ENCODE results near the gene RNF5.
"Not testable (repeated sequence)": the region's sequence is repeated elsewhere in the genome, so short reads cannot be mapped to it uniquely, and the experiment has no call there.

Gene RNF5

DNA sequence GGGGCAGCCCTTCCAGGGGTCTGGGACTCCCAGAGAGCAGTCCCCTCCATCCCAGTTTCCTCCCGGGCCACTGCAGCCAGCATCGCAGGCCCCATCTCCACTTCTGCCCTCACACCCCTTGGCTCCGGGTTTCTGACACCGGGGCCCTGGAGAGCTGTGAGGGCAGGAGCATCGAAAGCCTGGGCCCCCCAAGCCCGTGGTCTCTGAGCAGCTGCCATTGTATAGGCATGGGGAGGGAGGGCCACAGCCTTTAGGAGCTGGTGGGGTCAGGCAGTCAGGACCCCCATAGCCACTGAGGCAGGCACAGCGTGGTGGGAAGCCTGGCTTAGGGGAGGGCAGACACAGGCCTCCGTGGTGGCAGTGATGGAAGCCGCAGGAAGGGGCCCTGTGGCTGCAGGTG lies 24.0 kb downstream of the RNF5 start:
- peaks cover 6 to 28% of the 10 kb centered on the region in 2 donors for H3K27me3 Mint-ChIP-seq
- H3K4me3 Mint-ChIP-seq, result no peak overlapping the region
- ATAC-seq (replicated peaks), result no peak
- H3K4me1 Mint-ChIP-seq (ENCODE audit: low read depth in 2 of 2), result peaks cover 0 to under 1% of the 10 kb centered on the region in 2 donors
- H3K27ac Mint-ChIP-seq, result no peak overlapping the region
- peaks cover 2% of the 10 kb centered on the region for H3K36me3 Mint-ChIP-seq (ENCODE audit: insufficient read depth)
- H3K9me3 Mint-ChIP-seq, result no peaks in the 10 kb centered on the region
- DNase-seq, result no peak

DNA sequence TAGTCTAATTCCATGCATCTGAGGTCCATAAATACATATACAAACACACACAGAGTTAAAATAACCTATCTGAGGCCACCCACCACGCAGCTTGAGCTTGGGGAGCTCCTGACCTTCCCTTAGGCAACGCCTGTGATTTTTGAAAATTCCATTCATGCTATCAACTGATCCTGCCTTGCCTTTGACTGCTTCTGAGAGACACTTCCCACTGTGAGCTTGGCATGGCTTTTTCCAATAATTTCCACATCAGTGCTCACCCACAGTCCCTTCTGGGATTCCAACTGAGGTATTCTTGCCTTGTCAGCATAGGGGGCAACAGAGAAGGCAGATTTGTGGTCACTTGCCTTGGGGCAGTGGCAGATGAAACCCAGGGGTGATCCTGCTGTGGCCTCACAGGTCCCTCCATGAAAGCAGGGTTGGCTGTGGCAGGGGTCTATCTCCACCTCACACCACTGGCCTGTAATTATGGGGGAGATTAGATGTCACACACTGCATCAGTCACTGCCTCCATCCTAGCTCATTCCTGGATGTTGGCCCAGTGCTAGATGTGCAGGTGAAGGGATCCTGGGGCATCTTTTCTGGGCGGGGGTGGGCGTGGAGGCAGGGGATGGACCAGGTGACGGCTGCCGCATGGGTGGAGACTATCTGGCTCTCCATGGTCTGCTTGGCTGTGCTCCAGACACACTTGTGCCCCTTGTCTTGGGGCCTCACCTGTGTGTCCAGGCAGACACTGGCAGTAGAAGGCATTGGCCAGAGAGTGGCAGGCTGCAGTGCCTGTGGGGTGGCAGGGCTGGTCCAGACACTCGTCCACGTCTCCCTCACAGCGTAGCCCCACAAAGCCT lies 25.4 kb downstream of the RNF5 start:
- DNase-seq, result no peak
- no peaks in the 10 kb centered on the region for H3K9me3 Mint-ChIP-seq
- no peaks in the 10 kb centered on the region for H3K36me3 Mint-ChIP-seq (ENCODE audit: insufficient read depth)
- no peak for ATAC-seq (replicated peaks)
- peaks cover 6 to 28% of the 10 kb centered on the region in 2 donors for H3K27me3 Mint-ChIP-seq
- no peaks in the 10 kb centered on the region for H3K4me1 Mint-ChIP-seq (ENCODE audit: low read depth in 2 of 2)
- no peak overlapping the region for H3K27ac Mint-ChIP-seq
- no peak overlapping the region for H3K4me3 Mint-ChIP-seq

DNA sequence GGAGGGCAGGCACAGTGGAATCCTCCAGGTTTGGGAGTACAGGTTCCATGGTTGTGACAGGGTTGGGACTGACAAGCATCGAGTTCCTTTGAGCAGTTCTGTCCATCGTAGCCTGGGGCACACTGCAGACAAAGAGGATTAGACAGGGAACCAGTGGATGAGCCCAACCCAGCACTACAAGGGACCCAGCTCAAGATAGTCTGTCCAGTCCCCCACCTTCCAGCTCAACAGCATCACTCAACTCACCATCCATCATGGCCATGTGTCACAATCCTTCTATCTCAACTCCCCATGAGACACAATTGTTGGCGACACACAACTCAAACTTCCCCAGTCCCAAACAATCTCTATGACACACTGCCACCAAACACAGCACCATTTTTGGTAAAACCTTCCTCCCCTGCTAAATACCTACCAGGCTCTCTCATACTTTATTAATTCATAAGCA lies 26.1 kb downstream of the RNF5 start:
- no peak for ATAC-seq (replicated peaks)
- no peak overlapping the region for H3K27ac Mint-ChIP-seq
- DNase-seq, result no peak
- H3K27me3 Mint-ChIP-seq, result peaks cover 6 to 28% of the 10 kb centered on the region in 2 donors
- H3K9me3 Mint-ChIP-seq, result no peaks in the 10 kb centered on the region
- H3K36me3 Mint-ChIP-seq (ENCODE audit: insufficient read depth), result no peaks in the 10 kb centered on the region
- no peak overlapping the region for H3K4me3 Mint-ChIP-seq
- H3K4me1 Mint-ChIP-seq (ENCODE audit: low read depth in 2 of 2), result no peaks in the 10 kb centered on the region

DNA sequence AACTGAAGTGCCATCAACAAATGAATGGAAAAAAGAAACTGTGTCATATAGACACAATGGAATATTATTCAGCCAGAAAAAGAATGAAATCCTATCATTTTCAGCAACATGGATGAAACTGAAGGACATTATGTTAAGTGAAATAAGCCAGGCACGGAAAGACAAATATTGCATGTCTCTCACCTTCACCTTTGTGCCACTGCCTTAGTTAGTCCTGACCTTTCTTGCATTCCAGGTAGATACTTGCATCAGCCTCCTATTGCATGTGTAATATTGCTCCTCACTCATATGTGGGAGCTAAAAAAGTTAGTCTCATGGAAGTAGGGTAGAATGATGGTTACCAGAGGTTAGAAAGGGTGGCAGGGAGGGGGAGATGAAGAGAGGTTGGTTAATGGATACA lies 30.8 kb downstream of the RNF5 start:
- Mint-ChIP-seq H3K4me3 (no peak overlapping the region), H3K27ac (no peak overlapping the region), H3K4me1 (ENCODE audit: low read depth in 2 of 2) (peaks cover 0 to 5% of the 10 kb centered on the region in 2 donors), H3K36me3 (ENCODE audit: insufficient read depth) (no peaks in the 10 kb centered on the region), H3K27me3 (peaks cover 6 to 10% of the 10 kb centered on the region in 2 donors), H3K9me3 (no peaks in the 10 kb centered on the region)
- ATAC-seq (replicated peaks) (no peak), DNase-seq (no peak)

DNA sequence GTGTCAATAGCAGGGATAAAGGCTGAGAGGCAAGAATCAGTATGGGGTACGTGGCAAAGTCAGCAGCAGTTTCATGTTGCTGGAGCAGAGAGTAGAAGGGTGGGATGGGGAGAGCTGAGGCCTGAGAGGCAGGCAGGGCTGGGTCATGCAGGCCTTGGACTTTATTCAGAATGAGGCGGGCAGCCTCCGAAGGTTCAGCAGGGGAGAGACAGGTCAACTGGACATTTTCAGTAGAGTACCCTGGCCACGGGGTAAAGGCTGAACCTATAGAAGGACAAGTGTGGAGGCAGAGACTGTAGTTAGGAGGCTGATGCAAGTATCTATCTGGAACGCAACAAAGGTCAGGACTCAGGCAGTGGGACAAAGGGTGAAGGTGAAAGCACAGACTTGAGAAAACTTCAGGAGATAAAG lies 32.0 kb downstream of the RNF5 start:
- Mint-ChIP-seq H3K27me3 (no peaks in the 10 kb centered on the region), H3K9me3 (no peaks in the 10 kb centered on the region), H3K4me3 (no peak overlapping the region), H3K36me3 (ENCODE audit: insufficient read depth) (no peaks in the 10 kb centered on the region), H3K27ac (peak overlapping the region in 1 of 2 donors; percentile 0), H3K4me1 (ENCODE audit: low read depth in 2 of 2) (peaks cover 0 to 9% of the 10 kb centered on the region in 2 donors)
- no peak for DNase-seq
- no peak for ATAC-seq (replicated peaks)

DNA sequence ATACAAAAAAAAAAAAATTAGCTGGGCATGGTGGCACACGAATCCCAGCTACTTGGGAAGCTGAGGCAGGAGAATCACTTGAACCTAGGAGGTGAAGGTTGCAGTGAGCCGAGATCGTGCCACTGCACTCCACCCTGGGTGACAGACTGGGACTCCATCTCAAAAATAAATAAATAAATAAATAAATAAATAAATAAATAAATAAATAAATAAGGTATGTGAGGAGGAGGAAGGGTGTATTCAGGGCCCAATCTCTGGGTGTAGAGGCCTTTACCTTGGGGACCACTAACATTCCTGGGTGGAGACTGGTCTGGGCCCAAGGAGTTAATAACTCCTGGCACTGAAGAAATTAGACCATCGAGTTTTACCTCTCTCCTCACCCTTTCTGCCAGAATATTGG lies 33.2 kb downstream of the RNF5 start:
- H3K27ac Mint-ChIP-seq, result peak overlapping the region in 1 of 2 donors; percentile 2

DNA sequence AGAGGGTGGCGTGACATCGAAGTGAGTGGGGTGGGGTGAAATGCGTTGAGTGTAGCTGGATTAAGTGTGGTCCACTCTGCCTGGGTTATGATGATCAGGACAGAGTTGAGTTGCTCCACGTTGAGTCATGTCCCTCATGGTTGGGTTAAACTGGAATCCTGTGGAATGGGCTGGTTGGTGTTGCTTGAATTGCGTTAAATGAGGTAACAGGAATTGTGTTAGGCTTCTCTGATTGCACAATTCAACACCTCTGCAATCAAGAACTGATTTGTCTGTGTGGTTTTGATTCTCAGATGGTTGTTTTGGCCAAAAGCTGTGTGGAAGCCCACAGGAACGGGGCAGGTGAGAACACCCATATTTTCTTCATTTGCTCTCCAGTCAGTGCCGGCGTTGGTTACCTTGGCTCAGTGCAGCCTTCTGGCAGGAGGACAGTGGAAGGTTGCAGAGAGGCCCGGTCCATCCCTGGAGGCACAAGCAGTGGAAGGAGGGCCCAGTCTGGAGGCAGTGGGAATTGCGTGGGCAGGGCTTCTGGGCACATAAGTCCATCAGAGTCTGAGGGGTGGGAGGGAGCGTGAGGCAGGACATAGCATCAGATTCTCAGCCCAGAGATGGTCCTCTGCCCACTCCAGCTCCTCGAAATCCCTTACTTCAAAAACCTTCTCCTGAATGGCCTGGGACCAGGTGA lies 34.0 kb downstream of the RNF5 start:
- DNase-seq (no peak), ATAC-seq (replicated peaks) (peak; percentile 44)
- no peaks in the 10 kb centered on the region for H3K36me3 Mint-ChIP-seq (ENCODE audit: insufficient read depth)
- peak overlapping the region; percentile 2 to 62 for H3K27ac Mint-ChIP-seq
- peaks cover 0 to 11% of the 10 kb centered on the region in 2 donors for H3K4me1 Mint-ChIP-seq (ENCODE audit: low read depth in 2 of 2)
- H3K4me3 Mint-ChIP-seq, result no peak overlapping the region
- H3K9me3 Mint-ChIP-seq, result no peaks in the 10 kb centered on the region
- H3K27me3 Mint-ChIP-seq, result no peaks in the 10 kb centered on the region

More for the DNA sequence above, 33.2 kb downstream of the RNF5 start:
- H3K36me3 Mint-ChIP-seq (ENCODE audit: insufficient read depth); H3K9me3 Mint-ChIP-seq; H3K27me3 Mint-ChIP-seq; DNase-seq; H3K4me3 Mint-ChIP-seq; ATAC-seq (replicated peaks): not testable (repeated sequence)
- H3K4me1 Mint-ChIP-seq (ENCODE audit: low read depth in 2 of 2), result peaks cover 0 to 11% of the 10 kb centered on the region in 2 donors

DNA sequence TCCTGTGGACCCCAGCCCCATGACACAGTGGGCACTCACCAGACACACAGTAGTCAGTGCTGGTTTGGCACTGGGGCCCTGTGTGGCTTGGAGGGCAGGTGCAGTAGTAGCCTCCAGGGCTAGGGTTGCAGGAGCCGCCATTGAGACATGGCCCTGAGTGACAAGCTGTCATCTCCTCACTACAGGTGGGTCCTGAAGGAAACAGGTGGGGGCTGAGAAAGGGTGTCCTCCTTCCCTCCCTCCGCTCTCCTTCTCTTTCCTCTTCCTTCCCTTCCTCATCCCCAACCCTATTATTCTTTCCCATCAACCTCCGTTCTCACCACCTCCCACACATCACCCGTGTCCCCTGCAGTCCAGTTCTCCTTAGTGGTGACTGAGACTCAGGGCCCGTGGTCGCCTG lies 35.4 kb downstream of the RNF5 start:
- DNase-seq, result no peak
- H3K36me3 Mint-ChIP-seq (ENCODE audit: insufficient read depth), result no peaks in the 10 kb centered on the region
- no peaks in the 10 kb centered on the region for H3K27me3 Mint-ChIP-seq
- H3K4me1 Mint-ChIP-seq (ENCODE audit: low read depth in 2 of 2), result peaks cover 0 to 11% of the 10 kb centered on the region in 2 donors
- ATAC-seq (replicated peaks), result no peak
- no peaks in the 10 kb centered on the region for H3K9me3 Mint-ChIP-seq
- H3K4me3 Mint-ChIP-seq, result no peak overlapping the region
- H3K27ac Mint-ChIP-seq, result peak overlapping the region in 1 of 2 donors; percentile 62

DNA sequence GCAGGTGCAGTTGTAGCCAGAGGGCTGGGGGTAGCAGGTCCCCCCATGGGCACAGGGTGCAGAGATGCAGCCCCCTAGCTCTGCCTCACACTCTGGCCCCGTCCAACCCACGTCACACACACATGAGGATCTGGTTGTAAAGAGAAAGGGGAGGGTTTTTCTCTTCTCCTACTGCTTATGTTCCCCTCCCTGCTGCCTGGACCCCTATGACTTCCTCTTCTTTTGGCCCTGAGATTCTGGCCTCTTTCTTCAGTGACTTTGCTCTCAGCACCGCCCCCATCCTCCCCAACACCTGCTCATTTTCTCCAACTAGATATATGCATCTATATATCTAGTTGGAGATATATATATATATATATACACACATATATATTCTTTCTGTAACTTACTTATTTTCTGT lies 35.9 kb downstream of the RNF5 start:
- no peaks in the 10 kb centered on the region for H3K9me3 Mint-ChIP-seq
- no peak overlapping the region for H3K4me3 Mint-ChIP-seq
- H3K4me1 Mint-ChIP-seq (ENCODE audit: low read depth in 2 of 2), result peaks cover 0 to 11% of the 10 kb centered on the region in 2 donors
- peaks cover 0 to 2% of the 10 kb centered on the region in 2 donors for H3K27me3 Mint-ChIP-seq
- no peak for ATAC-seq (replicated peaks)
- peak overlapping the region in 1 of 2 donors; percentile 62 for H3K27ac Mint-ChIP-seq
- no peak for DNase-seq
- H3K36me3 Mint-ChIP-seq (ENCODE audit: insufficient read depth), result no peaks in the 10 kb centered on the region

DNA sequence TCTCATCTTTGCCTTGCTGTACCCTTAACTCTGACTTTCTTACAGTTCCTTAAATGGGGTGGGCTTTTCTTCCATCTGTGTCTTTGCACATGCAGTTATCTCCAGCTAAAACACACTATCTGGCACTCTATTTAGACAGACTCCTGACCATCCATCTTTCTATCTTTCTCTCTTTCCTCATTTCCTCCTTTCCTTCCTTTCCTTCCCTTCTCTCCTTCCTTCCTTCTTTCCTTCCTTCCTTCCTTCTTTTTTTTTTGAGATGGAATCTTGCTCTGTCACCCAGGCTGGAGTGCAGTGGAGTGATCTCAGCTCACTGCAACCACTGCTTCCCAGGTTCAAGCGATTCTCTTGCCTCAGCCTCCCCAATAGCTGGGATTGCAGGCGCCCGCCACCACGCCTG lies 37.4 kb downstream of the RNF5 start:
- Mint-ChIP-seq H3K27ac (no peak overlapping the region), H3K9me3 (no peaks in the 10 kb centered on the region)

DNA sequence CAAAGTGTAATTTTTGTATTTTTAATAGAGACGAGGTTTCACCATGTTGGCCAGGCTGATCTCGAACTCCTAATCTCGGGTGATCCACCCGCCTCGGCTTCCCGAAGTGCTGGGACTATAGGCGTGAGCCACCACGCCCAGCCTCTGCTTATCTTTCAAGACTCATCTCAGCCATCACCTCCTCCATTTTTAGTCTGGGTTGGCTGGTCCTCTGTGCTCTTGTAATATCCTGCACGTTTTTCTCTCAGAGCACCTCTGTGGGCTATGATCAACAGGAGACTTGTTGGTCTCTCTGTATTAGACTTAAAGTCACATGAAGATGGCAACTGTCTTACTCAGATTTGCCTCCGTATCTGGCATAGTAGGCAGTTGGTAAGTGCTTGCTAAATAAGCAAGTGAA lies 38.1 kb downstream of the RNF5 start:
- Mint-ChIP-seq H3K4me1 (ENCODE audit: low read depth in 2 of 2) (peaks cover 0 to 11% of the 10 kb centered on the region in 2 donors), H3K36me3 (ENCODE audit: insufficient read depth) (no peaks in the 10 kb centered on the region), H3K4me3 (no peak overlapping the region), H3K27me3 (peaks cover 0 to 14% of the 10 kb centered on the region in 2 donors), H3K9me3 (no peaks in the 10 kb centered on the region), H3K27ac (no peak overlapping the region)
- ATAC-seq (replicated peaks) (no peak), DNase-seq (no peak)

More for the DNA sequence above, 37.4 kb downstream of the RNF5 start:
- no peak overlapping the region for H3K4me3 Mint-ChIP-seq
- H3K4me1 Mint-ChIP-seq (ENCODE audit: low read depth in 2 of 2), result peaks cover 0 to 11% of the 10 kb centered on the region in 2 donors
- DNase-seq (no peak), ATAC-seq (replicated peaks) (no peak)
- H3K27me3 Mint-ChIP-seq, result peaks cover 0 to 13% of the 10 kb centered on the region in 2 donors
- H3K36me3 Mint-ChIP-seq (ENCODE audit: insufficient read depth), result no peaks in the 10 kb centered on the region

DNA sequence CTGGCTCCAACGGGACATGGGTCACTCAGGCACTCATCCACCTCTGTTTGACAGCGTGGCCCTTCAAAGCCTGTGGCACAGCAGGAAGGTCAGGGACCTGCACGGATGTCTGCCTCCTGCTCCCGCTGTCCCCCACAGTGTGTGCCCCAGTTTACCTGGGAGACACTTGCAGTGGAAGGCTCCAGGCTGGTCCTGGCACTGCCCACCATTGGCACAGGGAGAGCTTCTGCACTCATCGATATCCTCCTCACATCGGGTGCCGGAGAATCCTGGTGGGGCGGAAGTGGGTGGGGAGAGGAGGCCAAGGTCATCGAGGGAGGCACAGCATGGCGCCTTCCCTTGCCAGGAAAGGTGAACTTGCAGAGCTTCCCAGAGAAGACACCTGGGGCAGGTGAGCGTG lies 38.8 kb downstream of the RNF5 start:
- H3K9me3 Mint-ChIP-seq, result no peaks in the 10 kb centered on the region

DNA sequence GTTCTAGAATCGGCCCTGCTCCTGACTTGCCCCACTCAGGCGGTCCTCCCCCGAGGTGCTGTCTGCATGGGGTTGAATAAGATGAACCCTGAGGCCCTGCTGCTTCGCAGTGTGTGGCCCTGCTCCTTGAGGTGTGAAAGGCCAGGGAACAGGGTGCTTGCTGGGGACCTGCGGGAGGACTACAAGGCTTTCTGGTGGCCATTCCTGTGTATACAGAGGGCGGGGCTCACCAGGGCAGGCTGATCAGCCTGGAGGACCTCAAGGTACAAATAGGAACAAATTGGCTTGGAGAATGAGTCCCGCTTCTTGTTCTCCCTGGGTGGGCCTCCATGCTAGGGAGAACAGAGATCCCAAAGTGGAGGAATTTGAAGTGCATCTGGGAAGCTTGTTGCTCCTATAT lies 40.0 kb downstream of the RNF5 start:
- Mint-ChIP-seq H3K4me3 (no peak overlapping the region), H3K36me3 (ENCODE audit: insufficient read depth) (no peaks in the 10 kb centered on the region), H3K4me1 (ENCODE audit: low read depth in 2 of 2) (peaks cover 0 to 5% of the 10 kb centered on the region in 2 donors), H3K27me3 (peaks cover 0 to 31% of the 10 kb centered on the region in 2 donors), H3K27ac (no peak overlapping the region), H3K9me3 (no peaks in the 10 kb centered on the region)
- DNase-seq, result no peak
- ATAC-seq (replicated peaks), result no peak

More for the DNA sequence above, 38.8 kb downstream of the RNF5 start:
- peaks cover 0 to 21% of the 10 kb centered on the region in 2 donors for H3K27me3 Mint-ChIP-seq
- H3K4me1 Mint-ChIP-seq (ENCODE audit: low read depth in 2 of 2), result peaks cover 0 to 8% of the 10 kb centered on the region in 2 donors
- ATAC-seq (replicated peaks), result no peak
- DNase-seq, result no peak
- no peak overlapping the region for H3K27ac Mint-ChIP-seq
- H3K4me3 Mint-ChIP-seq, result no peak overlapping the region
- no peaks in the 10 kb centered on the region for H3K36me3 Mint-ChIP-seq (ENCODE audit: insufficient read depth)

DNA sequence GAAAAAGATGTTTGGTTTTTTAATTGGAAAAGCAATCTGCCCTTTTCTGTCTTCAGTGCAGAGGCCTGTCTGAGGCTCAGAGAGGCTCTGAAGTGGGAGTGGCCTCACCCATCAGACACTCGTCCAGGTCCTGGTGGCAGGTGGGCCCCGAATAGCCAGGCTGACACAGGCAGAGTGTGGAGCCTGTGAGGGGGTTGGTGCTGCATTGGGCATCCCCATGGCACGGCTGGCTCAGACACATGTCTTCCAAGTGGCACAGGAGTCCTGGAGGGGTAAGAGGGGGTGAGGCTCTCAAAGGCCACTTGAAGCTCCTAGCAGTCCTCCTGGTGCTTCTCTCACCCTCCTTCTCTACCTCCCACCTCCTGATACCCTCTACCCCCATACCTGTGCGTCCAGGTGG lies 41.8 kb downstream of the RNF5 start:
- no peaks in the 10 kb centered on the region for H3K36me3 Mint-ChIP-seq (ENCODE audit: insufficient read depth)

More for the DNA sequence above, 41.8 kb downstream of the RNF5 start:
- H3K27ac Mint-ChIP-seq, result no peak overlapping the region
- H3K9me3 Mint-ChIP-seq, result no peaks in the 10 kb centered on the region
- H3K4me3 Mint-ChIP-seq, result no peak overlapping the region
- no peak for DNase-seq
- ATAC-seq (replicated peaks), result no peak
- H3K4me1 Mint-ChIP-seq (ENCODE audit: low read depth in 2 of 2), result peaks cover 0 to 3% of the 10 kb centered on the region in 2 donors
- peaks cover 0 to 34% of the 10 kb centered on the region in 2 donors for H3K27me3 Mint-ChIP-seq

Data from effector memory CD8-positive, alpha-beta T cell (primary cell).